CD4-positive, alpha-beta T cell treated with Interleukin-12 subunit alpha and Interleukin-12 subunit beta, for 1 hour (primary cell): ENCODE results near the gene TMEM119.
A peak's percentile ranks its signal among the peaks of the same experiment; 100 is the strongest.

Source experiments
- DNase-seq: peaks from one replicate; pipeline ENCODE4 v3.0.0-alpha.2; 2020

TMEM119 gene

GRCh38 chr12:108614639-108615038, 16.8 kb upstream of the TMEM119 start:
- no peak for DNase-seq

GRCh38 chr12:108614041-108614440, 16.2 kb upstream of the TMEM119 start:
- DNase-seq: no peak

- DNase-seq: no peak
These were observed 15.7 kb upstream of the TMEM119 start for GRCh38 chr12:108613548-108613947.

- DNase-seq: no peak
These were observed 15.0 kb upstream of the TMEM119 start for GRCh38 chr12:108612788-108613282.

GRCh38 chr12:108611884-108612415, 14.1 kb upstream of the TMEM119 start:
- peak; percentile 67 for DNase-seq

GRCh38 chr12:108610856-108611605, 13.1 kb upstream of the TMEM119 start:
- DNase-seq: no peak

GRCh38 chr12:108610336-108610815, 12.5 kb upstream of the TMEM119 start:
- DNase-seq: no peak

GRCh38 chr12:108609537-108610335, 11.9 kb upstream of the TMEM119 start:
- DNase-seq: no peak

GRCh38 chr12:108608616-108609015, 10.7 kb upstream of the TMEM119 start:
- DNase-seq: no peak

GRCh38 chr12:108607981-108608600, 10.2 kb upstream of the TMEM119 start:
- DNase-seq: no peak

GRCh38 chr12:108606492-108606891, 8.6 kb upstream of the TMEM119 start:
- DNase-seq: no peak

- no peak for DNase-seq
These were observed 8.0 kb upstream of the TMEM119 start for GRCh38 chr12:108605690-108606406.

GRCh38 chr12:108605000-108605689, 7.3 kb upstream of the TMEM119 start:
- no peak for DNase-seq

- no peak for DNase-seq
These were observed 6.5 kb upstream of the TMEM119 start for GRCh38 chr12:108604208-108604941.

GRCh38 chr12:108603743-108604142, 5.9 kb upstream of the TMEM119 start:
- no peak for DNase-seq

- no peak for DNase-seq
These were observed 5.3 kb upstream of the TMEM119 start for GRCh38 chr12:108602976-108603704.

GRCh38 chr12:108602209-108602705, 4.4 kb upstream of the TMEM119 start:
- DNase-seq: no peak

- DNase-seq: no peak
These were observed 2.8 kb upstream of the TMEM119 start for GRCh38 chr12:108600702-108601007.

GRCh38 chr12:108599948-108600701, 2.2 kb upstream of the TMEM119 start:
- no peak for DNase-seq

GRCh38 chr12:108599541-108599940, 1.7 kb upstream of the TMEM119 start:
- DNase-seq: no peak
